H9 (cell line): ENCODE data around the gene MRAP. TPM values are rescaled to one million over a fixed set of nuclear protein-coding genes. Genes with fewer than 3 reads are reported as not detected.

Experiments used
- DNase-seq: peaks from one replicate; pipeline ENCODE4 v3.0.0-alpha.2; 2017
- H2AFZ ChIP-seq: one replicate; pipeline ENCODE4 v1.6.1; 2013; ENCODE audit warnings: mild to moderate bottlenecking, low read length, control low read depth, moderate library complexity
- H2AK5ac ChIP-seq: 2 replicates; pipeline ENCODE4 v1.6.1; 2013; ENCODE audit warnings: low read length, control low read depth, mixed read lengths; ENCODE audit not compliant: insufficient read length
- H2BK120ac ChIP-seq: one replicate; pipeline ENCODE4 v1.6.1; 2013; ENCODE audit warnings: low read depth, mild to moderate bottlenecking, low read length, control low read depth, inconsistent platforms; ENCODE audit not compliant: poor library complexity, severe bottlenecking
- H2BK12ac ChIP-seq: 2 replicates; pipeline ENCODE4 v1.6.1; 2013; ENCODE audit warnings: low read length, control low read depth, mixed read lengths, low read depth; ENCODE audit not compliant: insufficient read length
- H2BK15ac ChIP-seq: 2 replicates; pipeline ENCODE4 v1.6.1; 2013; ENCODE audit warnings: low read depth, low read length, control low read depth
- H2BK20ac ChIP-seq: one replicate; pipeline ENCODE4 v1.6.1; 2013; ENCODE audit warnings: low read depth, mild to moderate bottlenecking, low read length, control low read depth, inconsistent platforms; ENCODE audit not compliant: poor library complexity, severe bottlenecking
- H2BK5ac ChIP-seq: 2 replicates; pipeline ENCODE4 v1.6.1; 2013; ENCODE audit warnings: low read length, control low read depth, mixed read lengths; ENCODE audit not compliant: insufficient read length
- H3K14ac ChIP-seq: 2 replicates; pipeline ENCODE4 v1.6.1; 2013; ENCODE audit warnings: low read length, control low read depth; ENCODE audit not compliant: insufficient read depth
- H3K18ac ChIP-seq: 2 replicates; pipeline ENCODE4 v1.6.1; 2013; ENCODE audit warnings: low read depth, mild to moderate bottlenecking, mixed read lengths, low read length, control low read depth; ENCODE audit not compliant: insufficient read length
- H3K23ac ChIP-seq: 2 replicates; pipeline ENCODE4 v1.6.1; 2013; ENCODE audit warnings: low read length, control low read depth, mixed read lengths, low read depth; ENCODE audit not compliant: insufficient read length
- H3K23me2 ChIP-seq: 2 replicates; pipeline ENCODE4 v1.6.1; 2013; ENCODE audit warnings: low read depth, mild to moderate bottlenecking, mixed read lengths, low read length, control low read depth; ENCODE audit not compliant: insufficient read length, poor library complexity, severe bottlenecking
- H3K27ac ChIP-seq: 2 replicates; pipeline ENCODE4 v1.5.1; 2013; ENCODE audit warnings: low read length, control low read depth, mixed read lengths, low read depth; ENCODE audit not compliant: insufficient read length
- H3K27me3 ChIP-seq: 2 replicates; pipeline ENCODE4 v1.6.1; 2013; ENCODE audit warnings: low read length, control low read depth, inconsistent platforms; ENCODE audit not compliant: insufficient read depth
- H3K4ac ChIP-seq: 2 replicates; pipeline ENCODE4 v1.6.1; 2013; ENCODE audit warnings: low read depth, mild to moderate bottlenecking, control low read depth, inconsistent platforms, low read length, moderate library complexity
- H3K4me1 ChIP-seq: 2 replicates; pipeline ENCODE4 v1.6.1; 2013; ENCODE audit warnings: low read length, control low read depth, inconsistent platforms; ENCODE audit not compliant: insufficient read depth
- H3K4me2 ChIP-seq: 2 replicates; pipeline ENCODE4 v1.6.1; 2013; ENCODE audit warnings: low read length, control low read depth, mixed read lengths; ENCODE audit not compliant: insufficient read length, insufficient read depth
- H3K56ac ChIP-seq: 2 replicates; pipeline ENCODE4 v1.6.1; 2013; ENCODE audit warnings: low read depth, mild to moderate bottlenecking, mixed read lengths, low read length, control low read depth; ENCODE audit not compliant: insufficient read length
- H3K79me1 ChIP-seq: 2 replicates; pipeline ENCODE4 v1.6.1; 2013; ENCODE audit warnings: low read depth, mild to moderate bottlenecking, moderate library complexity, low read length, control low read depth, inconsistent platforms; ENCODE audit not compliant: insufficient read depth, poor library complexity, severe bottlenecking
- H3K79me2 ChIP-seq: 2 replicates; pipeline ENCODE4 v1.6.1; 2013; ENCODE audit warnings: low read length, control low read depth, inconsistent platforms; ENCODE audit not compliant: insufficient read depth
- H3K9ac ChIP-seq: 2 replicates; pipeline ENCODE4 v1.6.1; 2013; ENCODE audit warnings: low read length, control low read depth, mixed read lengths; ENCODE audit not compliant: insufficient read length; ENCODE audit errors: extremely low read depth
- H3K9me3 ChIP-seq: one replicate; pipeline ENCODE4 v1.6.1; 2013; ENCODE audit warnings: low read depth, low read length, inconsistent platforms; ENCODE audit not compliant: control insufficient read depth
- H3T11ph ChIP-seq: one replicate; pipeline ENCODE4 v1.6.1; 2013; ENCODE audit warnings: mild to moderate bottlenecking, low read length, control low read depth, inconsistent platforms
- H4K20me1 ChIP-seq: one replicate; pipeline ENCODE4 v1.6.1; 2013; ENCODE audit not compliant: control insufficient read depth, insufficient read length, insufficient read depth
- H4K5ac ChIP-seq: 2 replicates; pipeline ENCODE4 v1.6.1; 2013; ENCODE audit warnings: low read depth, mild to moderate bottlenecking, mixed read lengths, low read length, control low read depth; ENCODE audit not compliant: insufficient read length
- H4K8ac ChIP-seq: replicated peaks from 2 replicates; pipeline ENCODE4 v1.6.1; 2013; ENCODE audit warnings: low read length, control low read depth, mixed read lengths, low read depth; ENCODE audit not compliant: insufficient read length
- H4K91ac ChIP-seq: 2 replicates; pipeline ENCODE4 v1.6.1; 2013; ENCODE audit warnings: low read depth, mild to moderate bottlenecking, moderate library complexity, mixed read lengths, low read length, control low read depth; ENCODE audit not compliant: insufficient read length
- H3K27ac Mint-ChIP-seq, 3 experiments: 2 replicates in 2 of 3; 3 replicates in 1 of 3; pipeline ENCODE4 v1.8.0; 2020 to 2021; ENCODE audit warnings: mixed read lengths in 3 of 3, mild to moderate bottlenecking in 1 of 3, moderate library complexity in 1 of 3
- H3K27me3 Mint-ChIP-seq: 2 replicates; pipeline ENCODE4 v1.8.0; 2021; ENCODE audit warnings: low read depth, mild to moderate bottlenecking, moderate library complexity, mixed read lengths
- H3K36me3 Mint-ChIP-seq, 3 experiments: 2 replicates in 2 of 3; 3 replicates in 1 of 3; pipeline ENCODE4 v1.8.0; 2020 to 2021; ENCODE audit warnings: low read depth in 3 of 3, mixed read lengths in 3 of 3; ENCODE audit not compliant: insufficient read depth in 1 of 3
- H3K4me1 Mint-ChIP-seq, 2 experiments: 2 replicates each; pipeline ENCODE4 v1.8.0; 2020; ENCODE audit warnings: mixed read lengths in 2 of 2
- H3K4me3 Mint-ChIP-seq, 2 experiments: 2 replicates in 1 of 2; 3 replicates in 1 of 2; pipeline ENCODE4 v1.8.0; 2020 to 2021; ENCODE audit warnings: mild to moderate bottlenecking in 2 of 2, mixed read lengths in 2 of 2, moderate library complexity in 1 of 2
- H3K9me3 Mint-ChIP-seq, 2 experiments: 2 replicates in 1 of 2; 3 replicates in 1 of 2; pipeline ENCODE4 v1.8.0; 2020; ENCODE audit warnings: mild to moderate bottlenecking in 2 of 2, mixed read lengths in 2 of 2, moderate library complexity in 1 of 2
- CTCF ChIP-seq: fragments of 200-600 bp; sonication (generic); conservative IDR thresholded peaks from 3 replicates; pipeline ENCODE4 v1.8.0; 2021; ENCODE audit warnings: antibody characterized with exemption, mild to moderate bottlenecking
- WGBS: extraction: QIAGEN DNeasy Blood & Tissue Kit; methylation state at CpG from one replicate; pipeline ENCODE4 v1.1.7; 2013; ENCODE audit warnings: missing lambda C conversion rate, low lambda C conversion rate, mixed read lengths; ENCODE audit not compliant: insufficient read length; ENCODE audit errors: extremely low coverage; 5-methylcytosine and 5-hydroxymethylcytosine counted together
- total RNA-seq: library from RNA; stranded (reverse); gene quantifications from 2 replicates; pipeline ENCODE4 v1.2.1, GENCODE V29; 2021

Gene MRAP
- total RNA-seq, 1 experiment from 2014 or later = not detected

DNA sequence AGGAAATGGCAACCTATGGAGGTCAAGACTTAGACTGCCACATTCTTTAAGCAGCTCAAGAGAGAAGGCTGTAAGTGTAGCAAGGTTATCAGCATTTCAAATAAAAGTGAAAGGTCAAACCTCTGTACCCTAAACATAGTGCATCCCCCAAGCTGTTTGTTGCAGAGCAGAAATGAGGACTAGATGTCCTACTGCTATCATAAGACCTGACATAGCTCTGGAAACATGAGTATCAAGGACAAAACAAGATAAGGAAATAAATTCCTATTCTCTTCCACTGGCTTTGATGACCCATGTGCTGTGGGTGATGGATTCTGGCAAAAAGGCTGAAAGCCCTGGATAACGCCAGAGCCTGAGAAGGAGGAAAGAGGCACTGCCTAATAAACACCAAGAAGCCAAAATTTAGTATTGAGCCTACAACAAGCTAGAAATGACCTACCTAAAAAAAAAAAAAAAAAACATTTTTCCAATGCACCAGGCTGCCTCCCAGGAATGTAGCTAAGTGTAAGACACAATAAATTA lies 58.3 kb downstream of the MRAP start:
- Mint-ChIP-seq H3K4me1 (no peaks in the 10 kb centered on the region), H3K27me3 (no peaks in the 10 kb centered on the region), H3K4me3 (no peak overlapping the region), H3K27ac (no peak overlapping the region), H3K36me3 (peaks cover 57 to 93% (median 92%) of the 10 kb centered on the region in 3 experiments; a peak in 6 of 7 replicates), H3K9me3 (no peaks in the 10 kb centered on the region)
- no peak overlapping the region for H3K9ac ChIP-seq
- H3K9me3 ChIP-seq = no peaks in the 10 kb centered on the region
- DNase-seq = no peak
- H3K4me1 ChIP-seq = no peaks in the 10 kb centered on the region
- H3K27ac ChIP-seq = no peak overlapping the region
- no peak overlapping the region for H2AK5ac ChIP-seq
- no peak overlapping the region for H2AFZ ChIP-seq
- WGBS = no CpG with 5 or more reads among the region's 1 CpG
- H2BK12ac ChIP-seq = no peak overlapping the region
- H4K5ac ChIP-seq = no peak overlapping the region
- no peak overlapping the region for H3K14ac ChIP-seq
- H2BK120ac ChIP-seq = no peak overlapping the region
- no peak overlapping the region for H2BK5ac ChIP-seq
- no peaks in the 10 kb centered on the region for H3K27me3 ChIP-seq
- H3T11ph ChIP-seq = no peak overlapping the region
- H3K18ac ChIP-seq = no peak overlapping the region
- no peak overlapping the region for H3K4ac ChIP-seq
- H3K79me2 ChIP-seq = no peaks in the 10 kb centered on the region
- no peak overlapping the region for H3K23ac ChIP-seq
- no peak overlapping the region for H2BK15ac ChIP-seq
- H4K8ac ChIP-seq = no peak overlapping the region
- no peak overlapping the region for H4K91ac ChIP-seq
- no peak for TF ChIP-seq CTCF
- H2BK20ac ChIP-seq = no peak overlapping the region
- no peaks in the 10 kb centered on the region for H3K79me1 ChIP-seq
- H3K56ac ChIP-seq = no peak overlapping the region
- no peaks in the 10 kb centered on the region for H3K23me2 ChIP-seq
- no peak overlapping the region for H3K4me2 ChIP-seq
- no peaks in the 10 kb centered on the region for H4K20me1 ChIP-seq
